Esophagus squamous epithelium (tissue), 4 donors: ENCODE measurements around the gene TMEM163.

Source experiments
- CTCF ChIP-seq, 6 experiments: fragments of 450-650 bp in 4 of 6; fragments of 200-600 bp in 2 of 6; sonication (generic) in 2 of 6; IDR thresholded peaks; one replicate each; pipeline ENCODE4 v1.5.1; 2016 to 2019; ENCODE audit warnings: antibody characterized with exemption in 6 of 6, mild to moderate bottlenecking in 4 of 6, moderate library complexity in 4 of 6
- POLR2A ChIP-seq, 4 donors: fragments of 450-650 bp; IDR thresholded peaks; one replicate each; pipeline ENCODE4 v1.6.1; 2017; ENCODE audit warnings: antibody characterized with exemption in 4 of 4, mild to moderate bottlenecking in 4 of 4, moderate library complexity in 3 of 4

DNA sequence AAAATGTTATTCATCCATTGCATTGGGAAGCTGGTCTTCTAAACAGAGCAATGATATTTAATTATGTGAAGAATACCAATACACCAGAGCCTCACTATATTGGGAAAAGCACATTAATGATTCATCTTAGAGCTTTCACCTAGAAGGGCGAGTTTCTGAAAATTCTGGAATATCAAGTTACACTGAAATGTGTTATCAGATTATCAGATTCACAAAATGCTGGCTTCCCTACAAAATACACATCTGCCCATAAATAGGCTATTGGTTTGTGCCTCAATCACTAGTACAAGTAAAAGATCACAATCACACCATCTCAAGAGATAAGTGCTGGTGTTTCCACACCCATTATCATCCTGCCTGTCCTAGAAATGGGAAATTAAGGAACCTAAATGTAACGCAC is 200.7 kb downstream of the TMEM163 start:
- no peak for TF ChIP-seq CTCF (IDR thresholded peaks at IDR 0.05)
- TF ChIP-seq POLR2A (IDR thresholded peaks at IDR 0.05): no peak
